ENCODE results near the gene SPRN.
"Not testable (repeated sequence)": the region's sequence is repeated elsewhere in the genome, so short reads cannot be mapped to it uniquely, and the experiment has no call there.

Gene SPRN, protein sequence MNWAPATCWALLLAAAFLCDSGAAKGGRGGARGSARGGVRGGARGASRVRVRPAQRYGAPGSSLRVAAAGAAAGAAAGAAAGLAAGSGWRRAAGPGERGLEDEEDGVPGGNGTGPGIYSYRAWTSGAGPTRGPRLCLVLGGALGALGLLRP

DNA sequence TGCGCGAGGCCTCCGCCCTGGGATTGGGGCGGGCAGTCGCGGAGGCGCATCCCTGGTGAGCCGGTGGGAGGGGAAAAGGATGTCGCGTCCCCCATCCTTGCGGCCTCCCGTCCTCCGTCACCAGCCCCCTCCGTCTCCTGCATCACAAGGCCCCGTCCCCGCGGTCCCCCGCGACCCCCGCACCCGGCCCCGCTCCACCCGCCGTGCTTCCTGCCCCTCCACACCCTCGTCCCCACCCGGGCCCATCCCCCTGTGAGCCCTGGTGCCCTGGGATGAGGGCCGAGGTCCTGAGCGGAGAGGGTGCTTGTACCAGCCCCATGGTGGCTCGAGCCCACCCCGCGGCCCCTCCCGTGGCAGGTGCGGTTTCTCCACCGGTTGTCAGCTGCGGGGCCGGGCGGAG, at the start of gene SPRN:
Gene SPRN (minus strand): TSS at position 25 of the 400 bp plus-strand sequence. CDS start 944 bp downstream, outside the sequence.
- not testable (repeated sequence) for DNase-seq

- DNase-seq = no peak
Measured at GRCh38 chr10:133474027-133474426, 49.6 kb upstream of the SPRN start.

GRCh38 chr10:133473270-133473669, 48.8 kb upstream of the SPRN start:
- no peak for DNase-seq

DNA sequence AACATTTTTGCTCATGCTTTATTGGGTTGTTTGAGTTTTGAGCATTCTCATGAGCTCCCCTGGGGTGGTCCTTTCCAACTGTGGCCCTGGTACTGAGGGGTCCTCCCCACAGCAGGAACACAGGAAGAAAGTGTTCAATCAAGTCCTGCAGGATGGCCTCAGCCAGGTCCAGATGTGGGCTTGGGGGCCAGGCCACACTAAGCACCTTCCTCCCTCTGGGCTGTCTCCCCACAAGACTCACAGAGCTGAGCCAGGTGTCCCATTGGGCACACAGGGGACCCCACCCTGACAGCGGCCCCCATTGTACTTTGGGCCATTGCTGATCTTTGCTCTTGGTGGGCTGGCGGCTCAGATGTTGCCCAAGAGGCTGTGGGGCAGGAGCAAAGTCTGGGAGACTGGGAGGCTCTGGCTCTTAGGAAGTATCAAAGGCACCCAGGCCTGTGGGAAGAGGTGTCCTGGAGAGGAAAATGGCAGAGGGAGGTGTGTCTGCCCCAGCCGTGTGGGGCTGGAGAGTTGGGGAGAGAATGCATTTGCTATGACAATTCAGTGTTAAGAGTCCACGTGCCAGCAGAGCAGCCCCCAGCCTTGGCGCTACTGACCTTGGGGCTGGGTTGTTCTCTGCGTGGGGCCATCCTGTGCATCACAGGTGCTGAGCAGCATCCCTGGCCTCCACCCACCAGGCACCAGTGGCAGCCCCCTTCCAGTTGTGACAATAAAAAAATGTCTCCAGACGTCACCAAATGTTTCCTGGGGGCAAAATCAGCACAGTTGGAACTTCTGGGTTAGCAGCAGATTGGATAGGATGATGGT, 47.1 kb upstream of the SPRN start:
- no peak for DNase-seq

DNA sequence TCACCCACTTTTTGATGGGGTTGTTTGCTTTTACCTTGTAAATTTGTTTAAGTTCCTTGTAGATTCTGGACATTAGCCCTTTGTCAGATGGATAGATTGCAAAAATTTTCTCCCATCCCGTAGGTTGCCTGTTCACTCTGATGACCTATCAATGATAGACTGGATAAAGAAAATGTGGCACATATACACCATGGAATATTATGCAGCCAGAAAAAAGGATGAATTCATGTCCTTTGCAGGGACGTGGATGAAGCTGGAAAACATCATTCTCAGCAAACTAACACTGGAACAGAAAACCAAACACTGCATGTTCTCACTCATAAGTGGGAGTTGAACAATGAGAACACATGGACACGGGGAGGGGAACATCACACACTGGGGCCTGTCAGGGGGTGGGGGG, 44.8 kb upstream of the SPRN start:
- DNase-seq = not testable (repeated sequence)

DNA sequence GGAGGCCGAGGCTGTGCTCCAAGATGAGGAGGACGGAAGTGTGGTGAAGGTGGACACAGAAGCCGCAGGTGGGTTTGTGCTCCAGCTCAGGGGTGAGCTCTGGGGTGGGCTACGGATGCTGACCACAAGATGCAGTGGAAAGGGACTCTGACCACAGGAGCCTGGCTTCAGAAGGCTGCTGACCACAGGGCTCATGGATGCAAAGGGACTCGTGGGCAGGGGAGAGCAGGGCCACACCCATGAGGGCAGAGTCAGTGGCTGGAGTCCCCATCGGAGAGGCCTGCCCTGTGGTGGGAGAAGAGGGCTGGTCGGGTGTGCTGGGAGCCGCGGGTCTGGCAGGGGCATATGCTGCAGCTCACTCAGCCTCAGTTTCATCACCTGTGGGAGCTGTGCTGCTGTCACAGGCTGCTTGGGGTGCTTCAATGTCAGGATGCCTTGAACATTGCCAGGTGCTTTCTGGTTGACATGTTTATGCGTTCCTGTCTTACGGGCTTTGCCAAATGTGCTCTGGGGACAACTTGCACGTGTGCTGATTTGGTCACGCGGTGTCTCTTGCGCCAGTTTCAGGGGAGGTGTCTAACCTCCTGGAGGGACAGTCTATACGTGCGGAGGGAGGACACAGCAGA, 43.0 kb upstream of the SPRN start:
- no peak for DNase-seq

GRCh38 chr10:133466683-133467275, 42.4 kb upstream of the SPRN start:
- DNase-seq = no peak

GRCh38 chr10:133465950-133466474, 41.6 kb upstream of the SPRN start:
- DNase-seq = no peak

DNA sequence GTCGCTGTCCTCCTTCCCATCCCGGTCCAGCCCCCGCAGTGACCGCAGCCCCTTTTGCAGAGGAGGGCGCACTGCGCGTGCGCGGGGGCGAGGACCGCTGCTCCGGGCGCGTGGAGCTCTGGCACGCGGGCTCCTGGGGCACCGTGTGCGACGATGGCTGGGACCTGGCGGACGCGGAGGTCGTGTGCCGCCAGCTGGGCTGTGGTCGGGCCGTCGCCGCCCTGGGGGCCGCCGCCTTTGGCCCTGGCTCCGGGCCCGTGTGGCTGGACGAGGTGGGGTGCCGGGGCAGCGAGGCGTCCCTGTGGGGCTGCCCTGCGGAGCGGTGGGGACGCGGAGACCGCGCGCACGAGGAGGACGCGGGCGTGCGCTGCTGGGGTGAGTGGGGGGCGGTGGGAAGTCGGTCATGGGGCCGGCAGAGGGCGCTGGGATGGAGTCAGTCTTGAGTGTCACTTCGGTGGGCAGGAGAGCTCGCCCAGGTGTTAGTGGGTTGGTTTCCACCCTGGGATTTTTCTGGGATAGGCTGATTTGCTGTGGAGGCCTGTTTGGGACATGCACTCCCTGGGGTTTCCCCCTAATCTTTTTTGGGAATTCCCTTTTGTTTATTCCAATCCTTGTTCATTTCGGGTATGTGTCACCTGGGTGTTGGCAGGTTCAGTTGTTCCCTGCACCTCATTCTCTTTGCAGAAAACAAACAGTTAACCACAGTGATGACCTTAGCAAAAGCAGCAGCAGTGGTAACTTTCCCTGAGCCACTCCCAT, 40.9 kb upstream of the SPRN start:
- no peak for DNase-seq

GRCh38 chr10:133464582-133465031, 40.2 kb upstream of the SPRN start:
- DNase-seq = no peak

DNA sequence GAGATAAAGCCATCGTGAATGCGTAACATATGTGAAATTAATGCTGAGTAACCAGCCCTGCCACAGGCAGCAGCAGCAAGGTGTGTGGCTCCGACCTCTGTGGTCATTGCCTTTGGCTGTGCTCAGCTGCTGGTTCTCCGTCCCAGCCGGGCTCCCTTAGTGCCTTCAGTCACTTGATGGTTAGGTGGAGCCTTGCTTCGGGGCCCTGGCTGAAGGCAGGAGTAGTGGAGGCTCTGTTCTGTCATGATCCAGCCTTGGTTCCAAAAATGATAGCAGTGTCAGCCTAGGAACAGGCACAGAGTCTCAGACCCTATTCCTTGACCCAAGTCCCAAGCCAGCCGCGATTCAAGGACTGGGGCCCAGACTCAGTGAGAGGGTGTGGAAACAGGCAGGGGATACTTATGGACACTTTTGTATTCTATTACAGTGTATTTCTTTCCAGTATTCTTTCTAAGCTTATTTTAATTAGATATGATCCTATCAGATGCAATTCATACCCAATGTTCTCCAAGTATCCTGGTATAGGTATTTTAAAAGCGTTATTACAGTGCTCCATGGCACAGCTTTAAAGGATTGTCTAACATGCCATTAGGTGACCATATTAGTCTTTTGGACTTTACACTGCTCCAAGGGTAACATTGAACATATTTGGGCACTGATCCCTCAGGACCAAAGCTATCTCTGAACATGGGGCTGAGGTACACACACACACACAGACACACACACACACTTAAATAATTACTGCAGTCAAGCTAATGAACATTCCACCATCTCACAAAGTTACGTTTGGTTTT, 38.3 kb upstream of the SPRN start:
- DNase-seq = no peak

DNA sequence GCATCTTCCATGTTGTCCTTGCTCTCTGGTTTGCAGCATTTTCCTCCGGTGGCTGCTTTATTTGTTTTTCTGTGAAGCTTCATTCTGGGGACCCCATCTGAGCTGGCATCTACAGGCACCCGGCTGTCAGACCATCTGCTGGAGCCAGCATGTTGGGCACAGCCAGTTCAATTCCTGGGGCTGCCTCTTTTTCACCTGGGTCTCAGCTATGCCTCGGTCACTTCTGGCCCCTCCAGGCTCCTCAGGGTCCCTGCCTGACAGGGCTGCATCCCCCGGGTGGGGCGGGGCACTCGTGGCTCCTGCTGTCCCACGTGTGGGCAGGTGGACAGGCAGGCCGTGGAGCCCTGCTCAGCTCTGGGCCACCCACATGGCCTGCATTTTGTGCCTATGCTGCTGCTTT, 37.4 kb upstream of the SPRN start:
- no peak for DNase-seq

- DNase-seq = no peak
Measured at GRCh38 chr10:133461027-133461426, 36.6 kb upstream of the SPRN start.

GRCh38 chr10:133460208-133460769, 35.9 kb upstream of the SPRN start:
- DNase-seq = no peak

DNA sequence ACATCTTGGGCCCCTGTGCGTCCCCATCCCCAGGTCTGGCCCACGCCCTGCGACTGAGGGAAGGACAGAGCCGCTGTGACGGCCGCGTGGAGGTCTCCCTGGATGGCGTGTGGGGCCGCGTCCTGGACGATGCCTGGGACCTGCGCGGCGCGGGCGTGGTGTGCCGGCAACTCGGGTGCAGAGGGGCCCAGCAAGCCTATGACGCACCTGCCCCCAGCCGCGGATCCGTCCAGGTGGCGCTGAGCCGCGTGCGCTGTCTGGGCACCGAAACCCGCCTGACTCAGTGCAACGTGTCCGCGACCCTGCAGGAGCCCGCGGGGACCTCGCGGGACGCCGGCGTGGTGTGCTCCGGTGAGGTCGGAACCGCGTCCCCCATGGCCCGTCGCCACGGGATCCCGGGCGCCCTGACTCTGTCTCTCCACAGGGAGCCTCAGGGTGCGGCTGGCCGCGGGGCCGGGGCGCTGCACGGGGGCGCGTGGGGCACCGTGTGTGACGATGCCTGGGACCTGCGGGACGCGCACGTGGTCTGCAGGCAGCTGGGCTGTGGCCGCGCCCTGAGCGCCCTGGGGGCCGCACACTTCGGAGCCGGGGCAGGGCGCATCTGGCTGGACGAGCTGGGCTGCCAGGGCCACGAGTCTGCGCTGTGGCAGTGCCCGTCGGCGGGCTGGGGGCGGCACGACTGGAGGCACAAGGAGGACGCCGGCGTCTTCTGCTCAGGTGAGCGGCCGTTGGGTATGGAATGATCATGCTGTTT, 35.2 kb upstream of the SPRN start:
- DNase-seq = no peak

GRCh38 chr10:133458710-133459453, 34.5 kb upstream of the SPRN start:
- no peak for DNase-seq

- no peak for DNase-seq
Measured at GRCh38 chr10:133458021-133458709, 33.7 kb upstream of the SPRN start.

DNA sequence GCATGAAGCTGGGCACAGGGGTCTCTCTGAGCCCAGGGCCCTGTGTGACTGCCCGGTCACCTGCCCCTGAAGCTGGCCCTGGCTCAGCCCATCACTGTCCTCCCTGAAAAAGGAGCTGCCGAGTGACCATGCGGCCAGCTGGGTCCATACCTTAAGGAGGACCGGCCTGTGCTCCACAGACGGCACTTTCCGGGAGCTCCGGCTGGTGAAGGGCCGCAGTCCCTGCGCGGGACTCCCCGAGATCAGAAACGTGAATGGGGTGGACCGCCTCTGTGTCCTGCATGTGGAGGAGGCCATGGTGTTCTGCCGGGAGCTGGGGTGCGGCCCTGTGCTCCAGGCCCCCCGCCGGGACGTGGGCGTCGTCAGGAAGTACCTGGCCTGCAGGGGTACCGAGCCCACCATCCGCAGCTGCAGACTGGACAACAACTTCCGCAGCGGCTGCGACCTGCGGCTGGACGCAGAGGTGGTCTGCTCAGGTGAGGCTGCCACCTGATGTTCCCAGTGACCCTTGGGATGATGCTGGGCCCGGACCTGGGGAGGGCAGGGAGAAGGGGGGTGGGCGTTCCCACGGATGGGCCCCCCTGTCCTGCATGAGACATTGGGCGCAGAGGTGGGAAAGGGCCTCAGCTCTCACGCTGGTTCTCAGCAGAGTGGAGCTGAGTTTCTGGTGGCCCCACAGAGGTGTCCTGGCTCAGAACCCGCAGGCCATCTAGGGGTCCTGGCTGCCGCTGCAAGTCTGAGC, 32.8 kb upstream of the SPRN start:
- DNase-seq = no peak

Data from EL (cell line).